Nephron (organoid): ENCODE measurements around the gene POLR2L.

Experiments
- H3K27ac Mint-ChIP-seq, 3 experiments: 2 replicates each; pipeline ENCODE4 v1.8.0; 2020; ENCODE audit warnings: mixed read lengths in 3 of 3, mild to moderate bottlenecking in 2 of 3, moderate library complexity in 1 of 3
- H3K27me3 Mint-ChIP-seq: 2 replicates; pipeline ENCODE4 v1.8.0; 2021; ENCODE audit warnings: low read depth, mild to moderate bottlenecking, moderate library complexity, mixed read lengths
- H3K36me3 Mint-ChIP-seq: 2 replicates; pipeline ENCODE4 v1.8.0; 2020; ENCODE audit warnings: low read depth, mixed read lengths
- H3K4me1 Mint-ChIP-seq: 2 replicates; pipeline ENCODE4 v1.8.0; 2020; ENCODE audit warnings: mixed read lengths
- H3K4me3 Mint-ChIP-seq, 3 experiments: 2 replicates each; pipeline ENCODE4 v1.8.0; 2020; ENCODE audit warnings: mild to moderate bottlenecking in 3 of 3, mixed read lengths in 3 of 3, moderate library complexity in 2 of 3
- H3K9me3 Mint-ChIP-seq: 2 replicates; pipeline ENCODE4 v1.8.0; 2020; ENCODE audit warnings: mixed read lengths
- TF ChIP-seq, protein P1 (sequence below), 3 experiments: fragments of 200-600 bp; sonication (generic); IDR thresholded peaks; one replicate each; pipeline ENCODE4 v1.5.0; 2021; ENCODE audit warnings: antibody characterized with exemption in 3 of 3; ENCODE audit not compliant: unreplicated experiment in 3 of 3

The POLR2L gene

DNA sequence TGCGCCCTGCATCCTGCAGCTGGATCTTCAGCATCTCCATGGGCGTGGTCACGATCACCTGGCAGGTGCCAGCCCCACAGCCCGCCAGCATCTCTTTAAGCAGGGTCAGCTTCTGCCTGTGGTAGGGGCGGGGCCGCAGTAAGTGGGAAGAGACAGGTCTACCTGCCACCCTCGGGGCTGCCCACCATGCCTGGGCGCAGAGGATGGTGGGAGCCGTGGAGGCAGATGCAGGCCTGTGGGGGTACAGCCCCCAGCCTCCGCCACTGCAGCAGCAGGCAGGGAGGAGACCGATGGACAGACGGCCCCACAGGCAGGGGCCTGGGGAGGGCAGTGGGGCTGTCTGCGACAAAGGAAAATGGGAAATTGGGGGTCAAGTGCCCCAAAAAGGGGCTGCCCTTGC lies 49.5 kb downstream of the POLR2L start:
- TF ChIP-seq, protein P1, sequence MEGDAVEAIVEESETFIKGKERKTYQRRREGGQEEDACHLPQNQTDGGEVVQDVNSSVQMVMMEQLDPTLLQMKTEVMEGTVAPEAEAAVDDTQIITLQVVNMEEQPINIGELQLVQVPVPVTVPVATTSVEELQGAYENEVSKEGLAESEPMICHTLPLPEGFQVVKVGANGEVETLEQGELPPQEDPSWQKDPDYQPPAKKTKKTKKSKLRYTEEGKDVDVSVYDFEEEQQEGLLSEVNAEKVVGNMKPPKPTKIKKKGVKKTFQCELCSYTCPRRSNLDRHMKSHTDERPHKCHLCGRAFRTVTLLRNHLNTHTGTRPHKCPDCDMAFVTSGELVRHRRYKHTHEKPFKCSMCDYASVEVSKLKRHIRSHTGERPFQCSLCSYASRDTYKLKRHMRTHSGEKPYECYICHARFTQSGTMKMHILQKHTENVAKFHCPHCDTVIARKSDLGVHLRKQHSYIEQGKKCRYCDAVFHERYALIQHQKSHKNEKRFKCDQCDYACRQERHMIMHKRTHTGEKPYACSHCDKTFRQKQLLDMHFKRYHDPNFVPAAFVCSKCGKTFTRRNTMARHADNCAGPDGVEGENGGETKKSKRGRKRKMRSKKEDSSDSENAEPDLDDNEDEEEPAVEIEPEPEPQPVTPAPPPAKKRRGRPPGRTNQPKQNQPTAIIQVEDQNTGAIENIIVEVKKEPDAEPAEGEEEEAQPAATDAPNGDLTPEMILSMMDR (IDR thresholded peaks at IDR 0.05; ENCODE audit: unreplicated experiment in 3 of 3), result no peak
- H3K9me3 Mint-ChIP-seq, result no peaks in the 10 kb centered on the region
- no peak overlapping the region for H3K27ac Mint-ChIP-seq
- H3K36me3 Mint-ChIP-seq, result peaks cover 3% of the 10 kb centered on the region
- H3K4me3 Mint-ChIP-seq, result no peak overlapping the region
- H3K4me1 Mint-ChIP-seq, result peaks cover 14% of the 10 kb centered on the region
- no peaks in the 10 kb centered on the region for H3K27me3 Mint-ChIP-seq

DNA sequence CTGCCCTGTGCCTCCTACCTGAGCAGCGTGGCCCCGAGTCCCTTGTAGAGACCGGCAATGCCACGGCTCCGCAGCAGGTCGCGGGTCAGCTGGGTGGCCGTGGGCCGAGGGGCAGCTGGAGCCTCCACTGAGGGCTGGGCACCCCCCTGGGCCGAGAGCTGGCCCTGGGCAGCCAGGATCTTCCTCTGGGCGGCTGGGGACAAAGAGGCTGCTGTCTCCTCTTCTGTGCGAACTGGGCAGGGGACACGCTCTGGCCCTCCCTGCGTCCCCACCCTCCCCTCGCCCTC lies 49.9 kb downstream of the POLR2L start:
- H3K9me3 Mint-ChIP-seq, result no peaks in the 10 kb centered on the region
- no peak overlapping the region for H3K4me3 Mint-ChIP-seq
- peaks cover 13% of the 10 kb centered on the region for H3K4me1 Mint-ChIP-seq
- TF ChIP-seq, protein P1 (IDR thresholded peaks at IDR 0.05; ENCODE audit: unreplicated experiment in 3 of 3), result no peak
- H3K36me3 Mint-ChIP-seq, result peaks cover 3% of the 10 kb centered on the region
- no peak overlapping the region for H3K27ac Mint-ChIP-seq
- no peaks in the 10 kb centered on the region for H3K27me3 Mint-ChIP-seq

DNA sequence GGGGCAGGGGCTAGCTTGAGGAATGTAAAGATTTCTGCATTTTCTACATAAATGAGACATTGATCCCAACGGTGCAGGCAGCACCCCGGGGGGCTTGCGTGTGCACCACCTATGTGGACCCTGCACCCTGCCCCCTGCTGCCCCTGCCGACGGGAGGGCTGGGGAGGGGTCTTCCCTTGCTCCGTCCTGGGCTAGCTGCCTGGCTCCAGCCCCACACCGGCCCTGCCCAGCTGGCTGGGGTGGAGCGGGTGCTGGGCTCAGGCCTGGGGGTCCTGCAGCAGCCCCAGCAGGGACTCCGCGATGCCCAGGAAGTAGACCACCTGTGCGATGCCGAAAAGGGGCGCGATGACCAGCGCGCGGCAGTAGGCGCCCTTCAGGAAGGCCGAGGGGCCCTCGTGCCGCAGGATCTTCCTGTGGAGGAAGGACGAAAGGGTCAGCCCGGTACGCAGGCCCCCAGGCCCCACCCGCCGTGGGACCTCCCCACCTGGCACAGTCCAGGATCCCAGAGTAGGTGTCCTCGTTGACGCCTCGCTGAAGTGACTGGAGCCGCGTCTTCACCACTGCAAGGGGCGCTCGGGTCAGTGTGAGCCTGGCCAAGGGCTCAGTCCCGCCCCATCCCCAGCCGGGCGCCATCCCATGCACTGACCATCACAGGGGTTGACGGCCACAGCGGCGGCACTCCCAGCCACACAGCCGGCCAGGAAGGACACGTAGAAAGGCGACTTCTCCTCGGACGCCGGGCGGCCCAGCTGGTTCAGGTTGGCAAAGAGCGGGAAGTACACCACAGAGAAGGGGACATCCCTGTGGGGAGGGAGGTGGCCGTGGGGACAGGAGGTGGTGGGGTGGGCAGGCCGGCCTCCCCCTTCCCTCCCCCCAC lies 50.4 kb downstream of the POLR2L start:
- TF ChIP-seq, protein P1 (IDR thresholded peaks at IDR 0.05; ENCODE audit: unreplicated experiment in 3 of 3), result no peak
- no peaks in the 10 kb centered on the region for H3K9me3 Mint-ChIP-seq

DNA sequence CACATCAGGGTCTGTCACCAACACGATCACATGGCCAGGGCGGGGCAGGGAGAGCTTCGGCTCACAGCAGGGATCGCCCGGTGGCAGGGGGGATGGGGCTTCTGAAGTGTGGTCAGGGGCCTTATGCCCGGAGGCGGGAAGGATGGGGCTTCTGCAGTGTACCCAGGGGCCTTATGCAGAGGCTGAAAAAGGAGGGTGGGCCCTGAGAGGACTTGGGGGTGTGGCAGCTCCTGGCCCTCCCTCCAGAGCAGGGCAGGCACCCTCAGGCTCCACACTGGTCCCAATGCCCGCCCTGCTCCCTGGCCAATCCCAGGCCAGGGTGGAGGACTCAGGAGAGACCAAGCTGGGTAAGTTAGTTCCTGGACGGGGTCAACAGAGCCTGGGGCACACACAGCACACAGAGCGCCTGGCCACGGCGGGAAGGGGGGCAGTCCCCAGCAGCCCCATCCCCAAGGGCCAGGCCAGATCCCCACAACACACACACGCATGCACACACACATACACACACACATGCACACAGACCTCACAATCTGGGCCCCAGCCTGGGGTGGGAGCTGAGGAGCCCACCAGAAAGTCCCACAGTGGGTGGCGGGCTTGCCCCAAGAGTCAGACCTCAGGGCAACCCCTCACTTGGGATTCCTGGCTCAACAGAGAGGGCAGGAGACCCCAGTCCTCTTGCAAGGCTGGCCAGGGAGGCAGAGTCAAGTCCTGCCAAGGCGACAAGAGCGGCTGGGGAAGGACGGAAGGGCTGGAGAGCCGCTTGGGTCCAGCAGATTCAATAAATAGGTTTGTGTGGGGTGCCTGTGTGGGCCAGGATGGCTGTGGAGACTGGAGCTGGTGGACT lies 51.4 kb downstream of the POLR2L start:
- peak overlapping the region in 1 of 3 experiments; percentile 13 for H3K4me3 Mint-ChIP-seq
- no peaks in the 10 kb centered on the region for H3K9me3 Mint-ChIP-seq
- H3K4me1 Mint-ChIP-seq, result peaks cover 7% of the 10 kb centered on the region
- H3K36me3 Mint-ChIP-seq, result peaks cover 3% of the 10 kb centered on the region
- no peak overlapping the region for H3K27ac Mint-ChIP-seq
- H3K27me3 Mint-ChIP-seq, result no peaks in the 10 kb centered on the region
- TF ChIP-seq, protein P1 (IDR thresholded peaks at IDR 0.05; ENCODE audit: unreplicated experiment in 3 of 3), result no peak

More for the DNA sequence above, 50.4 kb downstream of the POLR2L start:
- Mint-ChIP-seq H3K27me3 (no peaks in the 10 kb centered on the region), H3K4me1 (peaks cover 7% of the 10 kb centered on the region), H3K27ac (no peak overlapping the region), H3K36me3 (peaks cover 3% of the 10 kb centered on the region), H3K4me3 (no peak overlapping the region)

DNA sequence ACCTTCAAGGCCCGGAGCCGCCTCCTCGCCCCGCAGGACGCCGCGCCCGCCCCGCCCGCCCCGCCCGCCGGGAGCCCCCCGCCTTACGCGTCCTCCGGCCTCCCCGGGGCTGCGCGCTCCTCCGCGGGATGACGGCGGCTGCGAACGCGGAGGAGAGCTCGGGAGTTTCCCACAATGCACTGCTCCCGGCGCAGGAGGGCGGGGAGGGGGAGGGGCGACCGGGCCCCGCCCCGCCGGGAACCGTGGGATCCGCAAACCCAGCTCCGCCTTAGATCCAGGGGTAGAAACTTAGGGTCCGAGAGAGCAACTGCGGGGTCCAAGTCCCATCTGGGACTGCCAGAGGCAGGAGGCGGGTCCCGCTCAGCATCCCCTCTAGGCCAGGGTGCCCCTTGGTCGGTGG lies 52.4 kb downstream of the POLR2L start, which contains the start of gene CEND1:
CEND1 (minus strand) TSS at position 148 of the 400 bp plus-strand sequence. CDS start 1,514 bp downstream, outside the sequence.
- no peaks in the 10 kb centered on the region for H3K9me3 Mint-ChIP-seq
- peak within 1 kb of the TSS in 1 of 3 experiments; percentile 13 for H3K4me3 Mint-ChIP-seq
- no peaks in the 10 kb centered on the region for H3K27me3 Mint-ChIP-seq
- peaks cover 3% of the 10 kb centered on the region for H3K36me3 Mint-ChIP-seq
- H3K27ac Mint-ChIP-seq, result no peak within 1 kb of the TSS
- TF ChIP-seq, protein P1 (IDR thresholded peaks at IDR 0.05; ENCODE audit: unreplicated experiment in 3 of 3), result no peak
- H3K4me1 Mint-ChIP-seq, result peaks cover 8% of the 10 kb centered on the region
